ENCODE data around the gene DFFB. TPM values are rescaled to one million over a fixed set of nuclear protein-coding genes. Genes with fewer than 3 reads are reported as not detected.

The DFFB gene
- total RNA-seq, 1 donor from 2014 or later, result 9.3 TPM

DNA sequence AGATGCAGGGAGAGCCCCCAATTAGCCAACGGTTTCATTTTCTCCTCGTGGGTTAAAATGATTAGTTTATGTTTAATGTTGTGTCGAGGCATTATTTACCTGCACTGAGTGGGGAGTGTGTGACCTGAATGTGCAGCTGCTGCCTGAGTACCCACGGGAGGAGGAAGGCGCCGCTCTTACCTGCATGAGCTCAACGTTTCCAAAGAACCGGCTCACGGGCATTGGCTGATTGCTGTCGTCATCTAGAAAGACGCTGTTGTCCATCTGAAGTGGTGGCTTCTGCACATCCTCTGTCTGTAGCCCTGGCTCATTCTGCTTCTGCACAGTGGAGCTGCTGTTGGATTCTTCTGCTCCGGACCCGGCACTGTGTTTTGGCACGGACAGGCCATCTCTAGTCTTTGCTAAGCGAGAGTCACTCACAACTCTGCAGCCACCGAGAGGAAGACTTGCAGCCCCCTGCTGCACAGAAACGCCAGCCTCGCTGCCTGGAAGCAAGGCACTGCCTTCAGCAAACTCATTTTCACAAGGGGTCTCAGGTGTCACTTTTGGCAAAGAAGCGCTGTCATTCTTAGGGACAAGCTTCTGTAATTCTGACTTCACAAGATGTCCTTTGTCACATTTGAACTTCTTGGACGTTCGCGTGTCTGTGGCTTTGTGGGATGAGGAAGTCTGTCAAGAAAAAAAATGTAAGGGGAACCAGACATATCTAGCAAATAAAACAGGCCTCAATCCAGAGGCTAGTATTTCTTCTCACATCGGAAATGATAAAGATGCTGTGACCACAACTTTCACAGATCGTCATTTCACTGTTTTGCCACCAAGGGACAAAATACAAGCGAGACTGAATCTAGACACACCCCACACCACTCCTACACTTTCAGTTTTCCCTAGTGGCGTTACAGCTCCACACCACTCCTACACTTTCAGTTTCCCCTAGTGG, 33.4 kb downstream of the DFFB start:
- intact Hi-C loops (cut with DNase I), result no loop called here
- no peak for ATAC-seq
- no peak for DNase-seq (ENCODE audit: low spot score)

DNA sequence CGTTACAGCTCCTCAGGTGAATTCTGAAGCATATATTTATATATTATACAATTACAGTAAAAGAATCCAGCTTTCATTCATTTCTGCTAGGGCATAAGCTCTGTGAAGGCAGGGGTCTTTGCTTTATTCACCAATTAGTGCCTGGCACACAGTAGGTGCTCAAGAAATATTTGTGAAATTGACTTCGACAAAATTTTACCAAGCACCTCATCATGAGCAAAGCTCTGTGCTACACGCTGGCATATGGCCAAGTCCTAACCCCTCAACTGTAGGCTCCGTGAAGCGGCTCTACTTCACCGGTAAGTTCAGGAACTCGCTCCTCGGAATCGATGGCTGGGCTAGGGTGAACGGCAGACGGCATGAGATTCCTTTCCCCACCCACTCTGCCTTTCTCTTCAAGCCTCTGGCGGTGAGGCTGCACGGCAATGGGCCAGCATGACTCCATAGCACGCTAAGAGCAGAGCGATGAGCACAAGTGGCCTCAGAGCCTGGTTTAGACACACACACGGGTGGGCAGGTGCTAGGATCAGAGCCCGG, 34.1 kb downstream of the DFFB start:
- no peak for ATAC-seq
- intact Hi-C loops (cut with DNase I), result no loop called here
- DNase-seq (ENCODE audit: low spot score), result no peak

DNA sequence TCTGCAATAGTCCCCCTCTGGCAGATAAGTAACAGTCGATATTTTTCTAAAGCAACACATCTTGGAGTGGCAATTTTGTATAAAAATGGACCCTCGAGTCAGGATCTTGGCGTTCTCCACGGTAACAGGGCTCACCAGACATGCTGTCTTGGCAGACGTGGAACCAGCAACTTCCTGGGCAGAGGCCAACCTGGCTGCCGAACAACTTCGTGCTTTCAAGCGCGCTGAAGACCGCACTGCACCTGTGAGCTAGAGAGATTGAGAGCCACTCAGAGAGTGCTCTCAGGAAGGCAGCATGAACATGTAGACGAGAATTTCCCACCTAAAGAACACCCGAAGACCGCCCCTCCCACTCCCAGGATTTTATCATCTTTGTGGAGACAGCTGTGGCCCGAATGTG, 35.5 kb downstream of the DFFB start:
- no peak for DNase-seq (ENCODE audit: low spot score)
- intact Hi-C loops (cut with DNase I), result no loop called here

DNA sequence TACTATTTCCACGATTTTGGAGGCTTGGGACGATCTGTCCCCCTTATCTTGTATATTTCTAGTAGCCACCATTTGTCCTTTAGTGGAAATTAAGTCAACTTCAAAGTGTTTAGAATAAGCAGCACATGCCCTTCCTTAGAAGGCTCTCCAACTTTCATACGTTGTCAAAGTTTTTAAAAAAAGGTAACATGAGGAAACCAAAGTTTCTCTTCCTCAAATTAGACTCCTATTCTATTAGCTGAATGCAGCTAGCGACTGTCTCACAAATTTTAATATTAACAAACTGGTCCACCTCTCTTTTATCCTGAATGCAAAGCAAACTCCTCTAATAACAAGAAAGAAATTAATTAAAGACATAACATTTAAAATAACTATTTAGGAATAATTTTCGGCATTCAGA, 35.9 kb downstream of the DFFB start:
- intact Hi-C loops (cut with DNase I), result no loop called here
- DNase-seq (ENCODE audit: low spot score) (no peak), ATAC-seq (no peak)

More for the DNA sequence above, 35.5 kb downstream of the DFFB start:
- no peak for ATAC-seq

DNA sequence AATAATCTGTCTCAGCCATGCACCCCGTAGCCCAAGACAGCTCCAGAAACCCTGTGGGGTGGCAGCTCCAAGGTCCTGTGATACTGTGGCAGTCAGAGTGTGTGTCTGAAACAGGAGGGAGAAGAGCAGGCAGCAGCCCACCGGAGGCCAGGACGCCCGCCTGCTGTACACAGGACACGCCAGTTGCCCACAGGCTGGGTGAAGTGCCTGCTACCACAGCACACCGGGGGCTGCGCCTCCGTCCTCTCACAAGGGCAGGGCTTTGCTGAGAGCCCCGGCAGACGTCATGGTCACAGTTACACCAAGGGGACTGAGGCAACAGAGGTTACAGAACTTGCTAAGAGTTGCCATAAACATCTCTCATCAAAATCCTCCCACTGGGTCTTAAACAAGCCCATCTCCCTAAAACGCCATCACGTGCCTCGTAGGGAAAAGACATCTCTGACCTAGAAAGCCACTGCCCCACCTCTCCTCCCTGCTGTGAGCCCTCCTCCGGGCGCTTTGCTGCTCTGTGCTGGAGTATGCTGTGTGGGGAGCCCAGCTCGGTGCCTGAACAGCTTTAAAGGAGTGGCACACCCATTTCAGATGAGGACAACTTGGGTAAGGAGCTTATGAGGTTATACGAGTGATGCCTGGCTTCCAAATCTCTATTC, 37.5 kb downstream of the DFFB start:
- intact Hi-C loops (cut with DNase I), result no loop called here
- ATAC-seq (no peak), DNase-seq (ENCODE audit: low spot score) (no peak)

DNA sequence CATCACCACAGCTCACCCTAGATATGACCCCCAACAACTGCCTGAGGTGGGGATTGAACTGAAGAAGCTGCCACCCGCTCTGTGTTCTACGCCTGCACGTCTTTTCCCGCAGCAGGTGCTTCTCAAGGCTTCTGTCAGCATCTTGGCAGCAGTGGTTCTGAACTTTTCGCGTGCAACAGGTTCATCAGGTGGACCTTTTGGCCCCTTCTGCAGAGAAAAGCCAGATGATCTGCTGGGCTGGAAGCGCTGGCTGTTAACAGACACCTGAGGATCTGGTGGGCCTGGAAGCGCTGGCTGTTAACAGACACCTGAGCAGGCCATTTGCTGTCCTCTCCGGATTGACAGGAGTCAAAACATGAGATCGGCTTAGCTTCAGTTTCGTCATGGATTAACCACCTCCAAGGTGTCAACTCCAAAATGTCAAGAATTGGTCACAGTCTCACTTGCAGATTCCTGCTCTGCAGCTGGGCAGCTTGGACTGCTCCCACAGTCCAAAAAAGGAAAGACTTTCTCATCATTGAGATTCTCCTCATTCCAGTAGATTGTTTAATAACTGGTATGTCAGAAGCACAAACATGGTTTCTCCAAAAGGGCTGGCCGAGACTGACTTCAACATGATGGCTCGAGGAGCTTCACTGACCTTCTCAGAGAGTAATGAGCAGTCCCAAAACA, 38.1 kb downstream of the DFFB start:
- DNase-seq (ENCODE audit: low spot score), result no peak
- intact Hi-C loops (cut with DNase I), result no loop called here
- ATAC-seq, result no peak

DNA sequence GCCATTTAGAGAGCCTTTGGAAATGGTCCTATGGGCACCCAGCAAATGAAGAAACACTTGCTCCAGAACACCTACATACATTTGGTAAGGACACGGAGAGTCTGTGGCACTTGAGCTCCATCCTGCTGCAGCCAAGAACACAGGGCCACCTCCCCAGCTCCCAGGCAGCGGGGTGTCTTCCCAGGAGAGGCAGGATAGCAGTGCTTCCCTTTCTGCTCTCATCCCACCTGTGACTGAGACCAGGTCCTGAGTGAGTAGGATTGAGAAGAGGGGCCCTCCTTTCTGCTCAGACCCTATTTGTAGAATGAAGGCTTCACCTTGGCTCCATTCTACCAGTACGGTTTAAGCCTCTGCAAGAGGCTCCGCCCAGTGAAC, 38.7 kb downstream of the DFFB start:
- ATAC-seq (no peak), DNase-seq (ENCODE audit: low spot score) (no peak)
- intact Hi-C loops (cut with DNase I), result no loop called here

DNA sequence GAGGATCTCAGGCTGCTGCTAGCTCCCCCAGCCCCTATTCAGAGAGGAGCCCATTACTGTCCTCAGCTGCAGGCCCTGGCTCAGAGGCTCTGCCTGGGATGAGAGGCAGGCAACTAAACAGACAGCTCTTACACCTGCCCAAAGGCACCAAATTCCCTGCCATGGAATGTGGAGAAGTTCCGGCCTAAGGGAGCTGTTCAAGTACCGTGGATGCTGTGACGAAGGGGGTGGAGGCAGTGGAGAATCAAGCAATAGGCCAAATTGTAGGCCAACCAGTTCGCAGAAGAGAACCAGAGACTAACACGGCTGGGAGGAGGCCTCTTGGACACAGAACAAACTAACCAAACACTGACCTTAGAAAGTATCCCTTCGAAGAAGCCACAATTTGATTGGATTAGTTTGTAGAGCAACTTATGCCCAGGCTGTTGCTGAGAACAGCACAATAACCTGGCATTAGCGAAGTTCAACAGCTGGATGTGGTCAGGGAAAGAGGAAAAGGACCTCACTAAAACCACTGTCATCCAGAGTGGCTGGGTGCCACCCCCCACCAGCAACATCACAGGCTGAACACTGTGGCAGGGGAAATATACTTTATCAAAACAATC, 39.2 kb downstream of the DFFB start:
- ATAC-seq (no peak), DNase-seq (ENCODE audit: low spot score) (no peak)
- intact Hi-C loops (cut with DNase I), result no loop called here

DNA sequence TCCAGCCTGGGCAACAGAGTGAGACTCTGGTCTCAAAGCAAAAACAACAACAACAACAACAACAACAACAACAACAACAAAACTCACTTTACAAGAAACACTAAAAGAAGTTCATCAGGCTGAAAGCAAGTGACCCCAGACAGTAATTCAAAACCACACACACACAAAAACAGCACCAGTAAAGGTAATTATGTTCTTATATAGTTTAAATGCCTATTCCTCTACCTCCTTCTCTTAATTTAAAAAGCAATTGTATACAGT, 41.1 kb downstream of the DFFB start:
- DNase-seq (ENCODE audit: low spot score), result no peak
- intact Hi-C loops (cut with DNase I), result no loop called here
- no peak for ATAC-seq

DNA sequence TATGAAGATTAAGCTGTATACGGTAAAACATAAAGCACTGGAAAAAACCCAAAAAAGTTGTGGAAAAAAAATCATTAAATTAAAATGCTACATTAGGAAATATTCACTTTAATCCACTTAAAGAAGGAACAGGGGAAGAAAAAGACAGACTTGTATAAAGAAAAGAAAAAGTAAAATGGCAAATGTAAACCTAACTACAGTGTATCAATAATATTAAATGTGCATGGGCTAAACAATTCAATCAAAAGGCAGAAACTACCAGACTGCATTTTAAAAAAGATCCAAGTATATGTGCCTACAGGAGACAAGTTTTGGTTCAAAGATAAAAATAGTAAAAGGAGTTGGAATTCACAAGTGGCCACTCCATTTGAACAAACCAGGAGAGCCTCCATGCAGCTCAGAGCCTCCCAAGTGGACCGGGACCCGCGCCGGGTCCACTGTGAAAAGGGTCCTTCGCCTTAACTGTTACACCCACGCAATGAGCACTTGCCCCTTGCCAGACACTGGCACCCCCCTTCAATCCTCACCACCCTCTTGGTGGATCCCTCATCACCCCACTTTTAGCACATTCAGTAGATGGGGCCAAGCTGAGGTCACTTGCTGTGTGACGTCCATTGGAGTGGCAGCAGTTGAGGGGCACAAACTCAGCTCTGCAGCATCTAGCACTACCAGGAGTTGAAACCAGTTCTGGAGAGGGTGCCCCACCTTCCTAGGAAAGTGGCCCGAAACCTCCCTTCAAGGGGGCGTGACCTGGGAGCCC, 41.9 kb downstream of the DFFB start:
- ATAC-seq (no peak), DNase-seq (ENCODE audit: low spot score) (no peak)
- intact Hi-C loops (cut with DNase I), result no loop called here

DNA sequence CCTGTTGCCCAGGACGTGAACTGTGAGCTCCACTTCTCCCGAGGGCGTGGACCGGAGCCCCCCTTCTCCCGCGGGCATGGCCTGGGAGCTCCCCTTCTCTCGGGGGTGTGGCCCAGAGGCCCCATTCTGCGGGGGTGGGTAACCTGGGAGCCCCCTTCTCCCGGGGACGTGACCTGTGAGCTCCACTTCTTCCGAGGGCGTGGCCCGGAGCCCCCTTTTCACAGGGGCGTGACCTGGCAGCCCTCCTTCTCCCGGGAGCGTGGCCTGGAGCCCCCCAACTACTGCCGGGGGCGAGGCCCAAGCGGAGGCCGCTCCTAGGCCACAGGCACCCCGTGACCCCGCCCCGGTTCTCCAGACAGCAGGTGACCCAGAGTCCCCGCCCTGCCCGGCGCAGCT, 42.5 kb downstream of the DFFB start:
- intact Hi-C loops (cut with DNase I), result no loop called here
- DNase-seq (ENCODE audit: low spot score), result no peak
- ATAC-seq, result no peak

DNA sequence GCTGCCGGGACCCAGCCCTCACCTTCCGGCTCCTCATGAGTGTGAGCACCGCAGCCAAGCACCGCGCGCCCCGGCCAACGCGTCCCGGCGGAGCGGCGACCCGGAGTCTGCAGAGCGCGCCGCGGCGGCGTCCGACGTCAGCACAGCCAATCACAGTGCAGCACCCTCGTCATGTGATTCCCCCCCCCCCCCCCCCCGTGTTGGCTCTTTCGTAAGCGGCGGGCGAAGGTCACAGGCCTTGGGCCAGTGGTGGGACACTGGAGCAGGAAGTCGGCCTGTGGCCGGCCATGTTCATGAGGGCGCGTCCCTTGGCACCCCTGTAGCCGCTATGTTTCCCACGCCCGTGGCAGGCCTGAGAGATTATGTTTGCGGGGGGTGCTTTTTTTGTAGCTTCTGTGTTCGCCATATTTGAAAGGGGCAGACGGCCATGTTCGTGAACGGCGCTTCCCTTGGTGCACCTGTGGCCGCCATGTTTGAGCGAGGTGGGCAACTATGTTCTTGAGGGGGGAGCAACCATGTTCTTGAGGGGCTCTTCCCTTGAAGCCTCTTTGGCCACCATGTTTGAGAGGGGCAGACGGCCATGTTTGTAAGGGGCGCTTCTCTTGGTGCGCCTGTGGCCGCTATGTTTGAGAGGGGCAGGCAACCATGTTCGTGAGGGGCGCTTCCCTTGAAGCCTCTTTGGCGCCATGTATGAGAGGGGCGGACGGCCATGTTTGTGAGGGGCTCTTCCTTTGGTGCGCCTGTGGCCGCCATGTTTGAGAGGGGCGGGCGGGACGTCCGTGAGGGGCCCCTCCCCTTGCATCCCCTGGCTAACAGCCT, 43.1 kb downstream of the DFFB start, which contains the start of gene C1orf174:
Gene C1orf174 (minus strand): TSS at position 123 of the 819 bp plus-strand sequence. CDS start 86 bp downstream, at position 37.
- ATAC-seq (peak; percentile 94), DNase-seq (ENCODE audit: low spot score) (peak; percentile 97)
- intact Hi-C loops (cut with DNase I), result no loop called here

DNA sequence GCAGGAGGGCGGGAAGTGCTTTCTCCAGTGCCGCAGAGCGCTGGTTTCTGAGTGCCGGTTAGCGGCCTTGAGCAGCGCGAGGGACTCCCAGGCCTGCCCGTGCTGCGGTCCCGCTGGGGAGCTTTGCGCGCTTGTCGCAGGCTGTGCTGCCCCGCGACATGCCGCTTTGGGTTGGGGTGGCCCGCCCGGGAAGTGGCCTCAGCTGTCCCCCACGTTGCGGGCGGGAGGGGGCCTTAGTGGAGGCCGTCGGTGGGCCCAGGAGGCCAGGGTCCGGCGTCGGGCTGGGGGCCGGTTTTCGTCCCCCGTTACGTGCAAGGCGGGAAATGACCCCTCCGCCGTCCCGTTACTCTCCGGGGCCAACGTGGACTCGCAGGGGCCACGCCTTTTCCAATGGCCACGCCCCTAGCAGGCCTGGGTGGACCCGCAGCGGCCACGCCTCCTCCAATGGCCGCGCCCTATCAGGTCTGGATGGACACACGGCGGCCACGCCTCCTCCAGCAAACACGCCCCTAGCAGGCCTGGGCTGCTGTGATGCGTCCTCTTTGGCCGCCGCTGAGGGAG, 43.8 kb downstream of the DFFB start:
- intact Hi-C loops (cut with DNase I), result no loop called here
- ATAC-seq, result peak; percentile 92
- DNase-seq (ENCODE audit: low spot score), result peak; percentile 99

DNA sequence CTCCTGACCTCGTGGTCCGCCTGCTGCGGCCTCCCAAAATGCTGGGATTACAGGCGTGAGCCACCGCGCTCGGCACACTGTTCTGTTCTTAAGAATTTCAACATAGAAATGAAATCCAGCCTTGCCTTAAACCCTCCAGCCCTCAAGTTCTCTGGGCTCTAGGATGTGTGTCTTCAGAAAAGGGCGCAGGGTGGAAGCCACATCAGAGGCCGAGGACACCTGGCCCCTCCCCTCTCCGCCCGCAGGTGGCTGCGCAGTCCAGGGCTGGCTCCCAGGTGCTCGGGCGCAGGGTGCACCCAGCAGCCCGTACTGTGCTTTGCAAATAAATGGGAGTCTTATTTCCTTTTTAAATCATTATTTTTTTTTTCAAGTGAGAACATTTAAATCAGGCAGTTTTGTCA, 44.8 kb downstream of the DFFB start:
- intact Hi-C loops (cut with DNase I), result no loop called here
- DNase-seq (ENCODE audit: low spot score) (no peak), ATAC-seq (no peak)

DNA sequence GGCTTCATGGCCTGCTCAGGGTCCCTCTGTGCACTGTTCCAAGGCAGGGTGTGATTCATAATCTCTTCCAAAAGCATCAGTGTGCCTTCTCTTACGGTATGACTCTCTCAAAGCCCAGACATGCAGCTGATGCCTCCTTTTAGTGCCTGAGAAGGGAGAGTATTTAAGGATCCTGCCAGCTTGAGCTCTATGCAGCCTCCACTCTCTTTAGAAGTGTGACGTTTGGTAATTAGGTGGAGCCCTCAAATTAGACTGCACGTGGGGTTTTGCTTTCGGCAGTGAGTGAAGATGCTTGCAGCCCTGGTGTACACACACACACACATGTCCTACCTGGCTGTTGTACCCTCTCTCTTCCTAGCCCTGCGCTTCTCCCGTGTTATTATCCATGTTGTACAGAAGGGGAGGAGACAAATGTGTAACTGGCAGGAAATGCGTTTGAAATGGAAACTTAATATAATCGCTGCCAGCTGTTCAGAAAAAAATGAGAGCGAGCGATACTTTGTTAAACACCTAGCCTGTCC, 45.4 kb downstream of the DFFB start:
- ATAC-seq (no peak), DNase-seq (ENCODE audit: low spot score) (no peak)
- intact Hi-C loops (cut with DNase I), result no loop called here

DNA sequence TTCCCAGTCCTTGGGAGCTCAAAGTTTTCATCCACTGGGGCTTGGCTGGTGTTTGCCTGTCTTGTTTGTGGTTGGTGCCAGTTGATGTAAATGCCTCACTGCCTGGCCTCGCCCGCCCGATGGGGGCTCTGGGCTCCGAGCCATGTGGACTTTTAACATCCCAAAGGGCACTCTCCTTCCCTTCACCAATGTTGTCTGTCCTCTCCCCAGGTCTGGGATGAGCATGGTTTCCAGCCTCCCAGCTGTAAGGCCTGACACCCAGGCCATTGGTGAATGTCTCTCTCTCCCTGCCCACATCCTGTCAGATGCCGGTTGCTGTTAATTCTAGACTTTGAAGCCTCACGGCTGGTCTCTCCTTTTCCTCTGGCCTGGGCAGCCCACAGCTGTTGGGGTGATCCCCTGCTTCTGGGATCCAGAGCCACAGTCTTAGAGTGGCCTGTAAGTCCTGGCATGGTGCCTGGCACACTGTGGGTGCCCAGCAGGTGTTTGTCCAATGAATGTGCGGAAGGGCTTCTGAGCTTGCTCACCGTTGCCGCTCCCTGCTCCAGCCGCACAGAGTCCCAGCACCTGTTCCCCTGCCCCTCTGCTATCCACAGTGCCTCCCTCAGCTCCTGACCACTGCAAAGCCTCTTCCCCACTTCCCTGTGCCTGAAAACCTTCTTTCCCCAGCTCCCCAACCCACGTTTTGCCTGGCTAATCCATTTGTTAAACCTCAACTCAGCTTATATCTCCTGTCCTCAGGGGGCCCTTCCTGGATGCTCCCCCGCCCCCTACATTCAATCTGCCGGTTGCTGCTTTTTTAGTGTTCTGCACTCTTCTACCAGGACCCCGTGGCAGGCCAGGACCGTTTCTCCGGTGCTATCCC, 46.1 kb downstream of the DFFB start:
- intact Hi-C loops (cut with DNase I), result no loop called here
- DNase-seq (ENCODE audit: low spot score) (no peak), ATAC-seq (no peak)

All from sciatic nerve (tissue), 2 donors.